Activated CD4-positive, alpha-beta memory T cell treated with anti-CD3 and anti-CD28 coated beads, Interleukin-2, amount 10 ng/mL, durations not matched to agents 7 days and 5 days (primary cell): Measurements from ENCODE around the gene ZDHHC6. TPM values are rescaled to one million over a fixed set of nuclear protein-coding genes. Genes with fewer than 3 reads are reported as not detected.
A peak's percentile ranks its signal among the peaks of the same experiment; 100 is the strongest.
"Not testable (repeated sequence)": the region's sequence is repeated elsewhere in the genome, so short reads cannot be mapped to it uniquely, and the experiment has no call there.

Experiments used
- CTCF ChIA-PET: fragments of 350-600 bp; sonication (Branson Sonifier 250); formaldehyde crosslinking; loops from one replicate; lab custom pipeline; 2021; ENCODE audit warnings: antibody characterized with exemption, inconsistent platforms; lab: Charles Lee
- POLR2A ChIA-PET: fragments of 350-600 bp; sonication (Branson Sonifier 250); formaldehyde crosslinking; loops from one replicate; lab custom pipeline; 2021; ENCODE audit warnings: antibody characterized with exemption; lab: Charles Lee
- DNase-seq: peaks from one replicate; pipeline ENCODE4 v3.0.0-alpha.2; 2020
- H3K27ac Mint-ChIP-seq: one replicate; pipeline ENCODE4 v1.8.0; 2021; ENCODE audit warnings: mild to moderate bottlenecking, mixed read lengths
- H3K27me3 Mint-ChIP-seq: one replicate; pipeline ENCODE4 v1.8.0; 2021; ENCODE audit warnings: mixed read lengths
- H3K36me3 Mint-ChIP-seq: one replicate; pipeline ENCODE4 v1.8.0; 2021; ENCODE audit warnings: low read depth, mixed read lengths
- H3K4me1 Mint-ChIP-seq: one replicate; pipeline ENCODE4 v1.8.0; 2021; ENCODE audit warnings: mixed read lengths
- H3K4me3 Mint-ChIP-seq: one replicate; pipeline ENCODE4 v1.8.0; 2021; ENCODE audit warnings: mild to moderate bottlenecking, mixed read lengths
- H3K9me3 Mint-ChIP-seq: one replicate; pipeline ENCODE4 v1.8.0; 2021; ENCODE audit warnings: mixed read lengths
- total RNA-seq, 2 experiments: library from RNA; stranded (reverse); gene quantifications; one replicate each; pipeline ENCODE4 v1.2.3, GENCODE V29; 2021

ZDHHC6 gene
- total RNA-seq, 2 experiments from 2014 or later: 46.3 to 47.0 TPM

DNA sequence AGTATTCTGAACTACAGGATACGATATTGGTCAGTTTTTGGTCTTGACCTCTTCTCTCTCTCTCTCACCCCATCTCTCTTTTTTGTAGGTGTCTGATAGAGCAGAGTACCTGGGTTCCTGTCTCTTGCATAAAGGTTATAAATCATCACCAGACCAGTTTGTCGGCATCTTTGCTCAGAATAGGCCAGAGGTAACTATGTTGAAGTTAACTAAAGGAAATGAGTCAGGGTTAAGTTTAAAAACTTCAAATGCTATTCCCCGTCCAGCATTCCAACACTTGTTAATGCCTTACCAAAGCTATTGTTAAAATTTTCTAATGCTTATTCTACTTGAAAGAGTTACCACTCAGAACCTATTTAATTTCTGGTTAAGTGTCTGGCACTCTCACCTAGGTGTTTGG, 42.1 kb downstream of the ZDHHC6 start:
- Mint-ChIP-seq H3K27me3 (no peaks in the 10 kb centered on the region), H3K27ac (no peak overlapping the region), H3K4me3 (no peak overlapping the region), H3K9me3 (no peaks in the 10 kb centered on the region), H3K4me1 (no peaks in the 10 kb centered on the region), H3K36me3 (peaks cover 73% of the 10 kb centered on the region)
- no peak for DNase-seq
- POLR2A ChIA-PET: no interaction called here
- CTCF ChIA-PET: no interaction called here

DNA sequence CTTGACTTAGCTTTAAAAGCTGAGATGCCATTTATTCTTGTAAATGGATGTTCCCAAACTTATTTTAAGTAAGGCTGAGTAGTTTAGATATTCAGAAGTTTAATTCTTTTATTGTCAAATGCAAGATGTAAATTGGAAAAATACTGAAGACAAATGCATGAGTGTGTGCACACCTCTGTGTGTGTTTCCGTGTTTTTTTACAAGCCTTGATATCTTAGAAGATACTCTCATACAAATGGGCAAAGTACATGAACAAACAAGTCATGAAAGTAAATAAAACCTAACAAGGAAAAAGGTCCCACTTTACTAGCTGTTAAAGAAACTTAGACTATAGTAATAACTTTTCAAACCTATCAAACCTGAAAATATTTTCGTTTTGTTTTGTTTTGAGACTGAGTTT, 43.8 kb downstream of the ZDHHC6 start:
- ChIA-PET CTCF (interaction anchor here (1.2 kb wide), 1 partner anchor 33 kb away, joined by 3 read pairs; no protein-coding TSS in a partner anchor), POLR2A (interaction anchor here (0.7 kb wide), 1 partner anchor 27 kb away, joined by 3 read pairs; no protein-coding TSS in a partner anchor)
- H3K36me3 Mint-ChIP-seq: peaks cover 72% of the 10 kb centered on the region
- no peak overlapping the region for H3K4me3 Mint-ChIP-seq
- DNase-seq: no peak
- H3K4me1 Mint-ChIP-seq: no peaks in the 10 kb centered on the region
- H3K27ac Mint-ChIP-seq: no peak overlapping the region
- no peaks in the 10 kb centered on the region for H3K27me3 Mint-ChIP-seq
- no peaks in the 10 kb centered on the region for H3K9me3 Mint-ChIP-seq

DNA sequence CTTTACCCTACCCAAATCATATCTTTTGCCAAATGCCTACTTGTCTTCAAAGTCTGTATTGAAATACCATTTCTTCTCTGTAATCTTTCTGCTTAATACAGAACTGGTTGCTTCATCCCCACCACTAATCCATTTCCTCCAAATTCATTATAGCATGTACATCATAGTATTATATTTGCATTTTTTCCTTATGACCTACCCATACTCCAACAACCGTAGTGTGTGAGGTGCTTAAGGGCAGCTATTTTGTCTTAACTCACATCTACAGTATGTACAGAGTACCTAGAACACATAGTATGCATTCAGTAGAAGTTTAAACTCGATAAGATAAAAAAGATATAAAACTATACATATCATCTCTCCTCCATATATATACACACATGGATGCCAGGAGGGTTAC, 49.1 kb downstream of the ZDHHC6 start:
- no peak for DNase-seq
- H3K4me3 Mint-ChIP-seq: no peak overlapping the region
- H3K36me3 Mint-ChIP-seq: peaks cover 37% of the 10 kb centered on the region
- H3K4me1 Mint-ChIP-seq: peaks cover 12% of the 10 kb centered on the region
- no peak overlapping the region for H3K27ac Mint-ChIP-seq
- POLR2A ChIA-PET: no interaction called here
- CTCF ChIA-PET: no interaction called here
- no peaks in the 10 kb centered on the region for H3K27me3 Mint-ChIP-seq
- H3K9me3 Mint-ChIP-seq: no peaks in the 10 kb centered on the region

- DNase-seq: no peak
- peaks cover 18% of the 10 kb centered on the region for H3K4me1 Mint-ChIP-seq
- ChIA-PET CTCF (no interaction called here), POLR2A (no interaction called here)
- H3K27ac Mint-ChIP-seq: no peak overlapping the region
- H3K9me3 Mint-ChIP-seq: no peaks in the 10 kb centered on the region
- H3K27me3 Mint-ChIP-seq: no peaks in the 10 kb centered on the region
- H3K4me3 Mint-ChIP-seq: no peak overlapping the region
- peaks cover 32% of the 10 kb centered on the region for H3K36me3 Mint-ChIP-seq
Measured at GRCh38 chr10:112395809-112396530, 50.7 kb downstream of the ZDHHC6 start.

GRCh38 chr10:112394475-112394875, 52.2 kb downstream of the ZDHHC6 start:
- H3K27me3 Mint-ChIP-seq: no peaks in the 10 kb centered on the region
- ChIA-PET POLR2A (no interaction called here), CTCF (no interaction called here)
- no peak overlapping the region for H3K4me3 Mint-ChIP-seq
- H3K27ac Mint-ChIP-seq: no peak overlapping the region
- H3K9me3 Mint-ChIP-seq: no peaks in the 10 kb centered on the region
- H3K36me3 Mint-ChIP-seq: peaks cover 31% of the 10 kb centered on the region
- peaks cover 29% of the 10 kb centered on the region for H3K4me1 Mint-ChIP-seq
- DNase-seq: no peak

GRCh38 chr10:112393827-112394226, 52.9 kb downstream of the ZDHHC6 start:
- Mint-ChIP-seq H3K36me3 (peaks cover 24% of the 10 kb centered on the region), H3K27ac (no peak overlapping the region), H3K4me1 (peaks cover 35% of the 10 kb centered on the region), H3K4me3 (no peak overlapping the region), H3K27me3 (no peaks in the 10 kb centered on the region), H3K9me3 (no peaks in the 10 kb centered on the region)
- ChIA-PET CTCF (no interaction called here), POLR2A (no interaction called here)
- DNase-seq: no peak

DNA sequence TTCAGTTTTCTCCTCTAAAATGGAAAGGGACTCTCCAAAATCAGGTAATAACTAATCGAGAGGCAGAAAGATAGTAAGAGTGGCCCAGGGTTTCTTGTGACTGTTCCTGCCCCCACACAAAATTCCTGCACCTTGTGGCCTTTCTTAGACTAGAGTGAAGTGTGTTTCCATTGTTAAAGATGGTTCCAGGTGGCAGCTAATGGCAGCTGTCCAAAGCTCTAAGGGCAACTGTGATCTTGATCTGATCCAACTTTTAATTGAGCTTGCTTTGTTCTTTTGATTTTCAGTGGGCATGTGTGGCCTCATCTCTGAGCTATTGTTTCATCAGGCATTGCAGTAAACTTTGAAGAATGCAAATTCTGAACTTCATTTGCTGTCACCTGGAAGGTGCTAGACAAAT, 53.4 kb downstream of the ZDHHC6 start:
- Mint-ChIP-seq H3K27ac (no peak overlapping the region), H3K27me3 (no peaks in the 10 kb centered on the region), H3K36me3 (peaks cover 28% of the 10 kb centered on the region), H3K4me1 (peaks cover 40% of the 10 kb centered on the region), H3K4me3 (no peak overlapping the region), H3K9me3 (no peaks in the 10 kb centered on the region)
- ChIA-PET POLR2A (no interaction called here), CTCF (no interaction called here)
- DNase-seq: no peak

DNA sequence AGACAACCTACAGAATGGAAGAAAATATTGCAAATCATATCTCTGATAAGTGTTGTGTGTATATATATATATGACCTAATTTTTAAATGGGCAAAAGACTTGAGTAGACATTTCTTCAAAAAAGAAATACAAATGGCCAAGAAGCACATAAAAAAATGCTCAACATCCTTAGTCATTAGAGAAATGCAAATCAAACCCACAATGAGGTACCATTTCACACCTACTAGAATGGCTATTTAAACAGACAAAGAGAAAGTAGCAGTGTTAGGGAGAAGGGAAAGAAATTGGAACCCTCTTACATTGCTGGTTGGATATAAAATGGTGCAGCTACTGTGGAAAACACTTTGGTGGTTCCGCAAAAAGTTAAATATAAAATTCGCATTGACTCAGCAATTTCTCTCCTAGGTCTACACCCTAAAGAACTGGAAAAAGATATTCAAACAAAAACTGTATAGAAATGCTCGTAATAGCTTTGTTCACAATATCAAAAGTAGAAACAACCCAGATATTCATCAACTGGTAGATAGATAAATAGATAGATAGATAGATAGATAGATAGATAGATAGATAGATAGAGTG, 56.5 kb downstream of the ZDHHC6 start:
- H3K27ac Mint-ChIP-seq: peak overlapping the region; percentile 52
- CTCF ChIA-PET: interaction anchor here (0.8 to 1.5 kb wide), 4 partner anchors 10 to 81 kb away, joined by 3 to 6 read pairs (median 3); partner anchors contain the start of gene ACSL5
- H3K27me3 Mint-ChIP-seq: no peaks in the 10 kb centered on the region
- H3K9me3 Mint-ChIP-seq: no peaks in the 10 kb centered on the region
- no peak overlapping the region for H3K4me3 Mint-ChIP-seq
- peaks cover 36% of the 10 kb centered on the region for H3K36me3 Mint-ChIP-seq
- POLR2A ChIA-PET: interaction anchor here (1.2 to 7.6 kb wide), 4 partner anchors 11 to 57 kb away, joined by 3 to 81 read pairs (median 8); partner anchors contain the start of genes ACSL5, VTI1A and ZDHHC6
- DNase-seq: no peak
- peaks cover 50% of the 10 kb centered on the region for H3K4me1 Mint-ChIP-seq

- H3K27ac Mint-ChIP-seq: peak overlapping the region; percentile 75
- POLR2A ChIA-PET: interaction anchor here (1.2 to 7.6 kb wide), 4 partner anchors 12 to 58 kb away, joined by 3 to 81 read pairs (median 8); partner anchors contain the start of genes ACSL5, VTI1A and ZDHHC6
- peak; percentile 64 for DNase-seq
- H3K9me3 Mint-ChIP-seq: no peaks in the 10 kb centered on the region
- no peak overlapping the region for H3K4me3 Mint-ChIP-seq
- peaks cover 39% of the 10 kb centered on the region for H3K36me3 Mint-ChIP-seq
- H3K27me3 Mint-ChIP-seq: no peaks in the 10 kb centered on the region
- H3K4me1 Mint-ChIP-seq: peaks cover 50% of the 10 kb centered on the region
- CTCF ChIA-PET: interaction anchor here (0.8 to 1.5 kb wide), 5 partner anchors 10 to 82 kb away, joined by 3 to 6 read pairs (median 3); partner anchors contain the start of gene ACSL5
Measured at GRCh38 chr10:112389271-112389822, 57.4 kb downstream of the ZDHHC6 start.

DNA sequence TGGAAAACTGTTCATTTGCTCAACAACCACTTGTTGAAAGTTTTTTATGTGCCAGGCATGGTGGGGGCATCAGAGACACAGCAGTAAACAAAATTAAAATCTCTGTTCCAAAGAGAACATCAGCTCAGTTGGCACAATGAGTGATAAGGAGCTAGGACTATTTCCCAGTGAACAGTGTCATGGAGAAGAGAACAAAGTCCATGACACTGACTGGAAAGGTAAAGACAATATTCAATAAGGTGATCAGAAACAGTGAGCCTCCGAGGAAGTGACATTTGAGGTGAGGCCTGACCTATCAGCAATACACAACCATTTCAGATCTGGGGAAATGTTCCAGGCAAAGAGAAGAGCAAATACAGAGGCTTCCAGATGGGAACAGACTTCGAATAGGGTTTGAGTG, 58.2 kb downstream of the ZDHHC6 start:
- Mint-ChIP-seq H3K4me1 (peaks cover 51% of the 10 kb centered on the region), H3K36me3 (peaks cover 39% of the 10 kb centered on the region), H3K4me3 (no peak overlapping the region), H3K27me3 (no peaks in the 10 kb centered on the region), H3K9me3 (no peaks in the 10 kb centered on the region), H3K27ac (peak overlapping the region; percentile 75)
- no peak for DNase-seq
- CTCF ChIA-PET: interaction anchor here (1.5 kb wide), 2 partner anchors 12 to 83 kb away, joined by 4 to 6 read pairs; no protein-coding TSS in a partner anchor
- POLR2A ChIA-PET: interaction anchor here (1.4 to 7.6 kb wide), 3 partner anchors 13 to 58 kb away, joined by 4 to 81 read pairs (median 11); partner anchors contain the start of genes ACSL5, VTI1A and ZDHHC6

GRCh38 chr10:112388056-112388455, 58.7 kb downstream of the ZDHHC6 start:
- not testable (repeated sequence) for H3K27ac Mint-ChIP-seq, H3K9me3 Mint-ChIP-seq, H3K4me3 Mint-ChIP-seq, H3K27me3 Mint-ChIP-seq, DNase-seq
- Mint-ChIP-seq H3K4me1 (peaks cover 50% of the 10 kb centered on the region), H3K36me3 (peaks cover 38% of the 10 kb centered on the region)
- POLR2A ChIA-PET: interaction anchor here (7.6 kb wide), 1 partner anchor 12 kb away, joined by 81 read pairs; the partner anchor contains the start of gene ACSL5
- CTCF ChIA-PET: interaction anchor here (1.0 to 2.4 kb wide), 3 partner anchors 11 to 72 kb away, joined by 3 to 10 read pairs (median 4); no protein-coding TSS in a partner anchor

DNA sequence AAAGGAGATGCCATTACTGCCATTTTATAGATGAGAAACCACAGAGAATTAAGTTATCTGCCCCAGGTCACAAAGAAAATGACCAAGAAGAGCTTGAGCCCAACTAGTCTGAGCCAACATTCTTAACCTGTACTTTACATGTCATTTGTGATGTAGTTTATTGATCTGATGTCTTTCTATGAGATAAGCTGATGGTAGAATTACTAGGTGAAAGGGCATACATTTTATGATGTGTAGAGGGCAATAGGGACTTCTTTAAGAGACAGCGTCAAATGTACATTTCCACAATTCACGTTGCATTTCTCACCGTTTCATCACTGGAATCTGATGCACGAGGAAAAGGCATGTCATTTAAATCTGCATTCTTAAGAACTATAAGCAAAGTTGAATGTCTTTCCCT, 61.5 kb downstream of the ZDHHC6 start:
- Mint-ChIP-seq H3K27ac (no peak overlapping the region), H3K4me1 (peaks cover 56% of the 10 kb centered on the region), H3K36me3 (peaks cover 48% of the 10 kb centered on the region), H3K9me3 (no peaks in the 10 kb centered on the region), H3K4me3 (no peak overlapping the region), H3K27me3 (no peaks in the 10 kb centered on the region)
- no peak for DNase-seq
- CTCF ChIA-PET: interaction anchor here (0.7 to 1.2 kb wide), 2 partner anchors 13 to 397 kb away, joined by 3 read pairs; no protein-coding TSS in a partner anchor
- POLR2A ChIA-PET: interaction anchor here (7.6 kb wide), 1 partner anchor 10 kb away, joined by 81 read pairs; the partner anchor contains the start of gene ACSL5
